GM18951 (cell line): ENCODE measurements around the gene SGF29.
"Not testable (repeated sequence)": the region's sequence is repeated elsewhere in the genome, so short reads cannot be mapped to it uniquely, and the experiment has no call there.

Source experiments
- in situ Hi-C: fragments of 300-500 bp; cut with MboI; formaldehyde crosslinking; loops from one replicate; pipeline ENCODE4 v1.12.0; 2022; ENCODE audit warnings: low sequenced_read_pairs, mixed read lengths, inconsistent platforms; ENCODE audit not compliant: unreplicated experiment

SGF29 gene

GRCh38 chr16:28639959-28640358 lies 86.2 kb downstream of the SGF29 start:
- in situ Hi-C loops, result not testable (repeated sequence)
